HG02884 (cell line): ENCODE results near the gene CAMSAP1.

Experiments
- ATAC-seq: cut with Tn5 transposase; IDR thresholded peaks from one replicate; pipeline ENCODE4 v1.9.1; 2021; ENCODE audit warnings: mild to moderate bottlenecking, moderate library complexity; ENCODE audit not compliant: unreplicated experiment

CAMSAP1 gene

GRCh38 chr9:135840107-135840506 is 67.2 kb downstream of the CAMSAP1 start:
- no peak for ATAC-seq

GRCh38 chr9:135839516-135839915 is 67.8 kb downstream of the CAMSAP1 start:
- ATAC-seq = no peak

- no peak for ATAC-seq
Measured at GRCh38 chr9:135835131-135835530, 72.2 kb downstream of the CAMSAP1 start.

GRCh38 chr9:135833864-135834263 is 73.5 kb downstream of the CAMSAP1 start:
- no peak for ATAC-seq

GRCh38 chr9:135830496-135830895 is 76.8 kb downstream of the CAMSAP1 start:
- ATAC-seq = no peak

- no peak for ATAC-seq
Measured at GRCh38 chr9:135828656-135829055, 78.7 kb downstream of the CAMSAP1 start.

GRCh38 chr9:135827866-135828580 is 79.3 kb downstream of the CAMSAP1 start:
- no peak for ATAC-seq

- no peak for ATAC-seq
Measured at GRCh38 chr9:135827301-135827700, 80.0 kb downstream of the CAMSAP1 start.

- ATAC-seq = no peak
Measured at GRCh38 chr9:135826188-135826545, 81.2 kb downstream of the CAMSAP1 start.

- ATAC-seq = no peak
Measured at GRCh38 chr9:135825435-135826187, 81.7 kb downstream of the CAMSAP1 start.

GRCh38 chr9:135823036-135823435 is 84.3 kb downstream of the CAMSAP1 start:
- no peak for ATAC-seq

- ATAC-seq = no peak
Measured at GRCh38 chr9:135822374-135822755, 85.0 kb downstream of the CAMSAP1 start.

- ATAC-seq = no peak
Measured at GRCh38 chr9:135821733-135822373, 85.5 kb downstream of the CAMSAP1 start.

- no peak for ATAC-seq
Measured at GRCh38 chr9:135821116-135821515, 86.2 kb downstream of the CAMSAP1 start.

- no peak for ATAC-seq
Measured at GRCh38 chr9:135820661-135821060, 86.7 kb downstream of the CAMSAP1 start.

GRCh38 chr9:135819905-135820304 is 87.4 kb downstream of the CAMSAP1 start:
- ATAC-seq = no peak

GRCh38 chr9:135818718-135819475 is 88.4 kb downstream of the CAMSAP1 start:
- no peak for ATAC-seq

GRCh38 chr9:135817951-135818717 is 89.2 kb downstream of the CAMSAP1 start:
- ATAC-seq = no peak

- no peak for ATAC-seq
Measured at GRCh38 chr9:135816651-135816970, 90.7 kb downstream of the CAMSAP1 start.

GRCh38 chr9:135815830-135816650 is 91.3 kb downstream of the CAMSAP1 start:
- ATAC-seq = no peak
